ENCODE measurements around the gene ADAMTS16.

DNA sequence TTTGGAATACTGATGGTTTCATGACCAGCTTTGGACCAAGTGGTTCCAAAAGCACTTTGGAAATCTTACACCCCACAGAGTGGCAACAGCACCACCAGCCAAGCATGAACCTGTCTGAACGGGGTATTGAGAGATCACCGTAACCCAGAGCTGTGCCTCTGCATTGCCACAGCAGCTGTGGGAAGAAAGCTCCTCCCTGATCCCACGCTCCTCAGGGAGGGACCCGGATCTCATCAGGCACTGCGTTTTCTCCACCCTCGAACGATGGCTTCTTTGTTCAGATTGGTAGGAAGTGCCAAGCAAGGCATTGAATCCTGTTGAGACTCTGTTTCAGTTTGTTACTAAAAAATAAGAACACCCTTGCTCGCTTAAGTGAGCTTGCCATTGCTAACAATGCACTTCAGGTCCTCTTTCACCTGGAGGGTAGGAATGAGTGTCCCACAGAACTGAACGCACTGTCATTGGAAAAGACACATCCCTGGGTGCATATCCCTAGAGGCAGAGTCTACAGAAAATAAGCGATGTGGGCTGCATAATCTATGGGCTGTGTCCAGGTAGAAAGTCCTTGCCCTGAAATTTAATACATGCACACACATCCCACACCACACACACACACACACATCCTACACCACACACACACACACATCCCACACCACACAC lies 164.4 kb downstream of the ADAMTS16 start:
- TF ChIP-seq POLR2AphosphoS5 (IDR thresholded peaks at IDR 0.05) (no peak), POLR2A (IDR thresholded peaks at IDR 0.05) (no peak)
- TF ChIP-seq, protein P1, sequence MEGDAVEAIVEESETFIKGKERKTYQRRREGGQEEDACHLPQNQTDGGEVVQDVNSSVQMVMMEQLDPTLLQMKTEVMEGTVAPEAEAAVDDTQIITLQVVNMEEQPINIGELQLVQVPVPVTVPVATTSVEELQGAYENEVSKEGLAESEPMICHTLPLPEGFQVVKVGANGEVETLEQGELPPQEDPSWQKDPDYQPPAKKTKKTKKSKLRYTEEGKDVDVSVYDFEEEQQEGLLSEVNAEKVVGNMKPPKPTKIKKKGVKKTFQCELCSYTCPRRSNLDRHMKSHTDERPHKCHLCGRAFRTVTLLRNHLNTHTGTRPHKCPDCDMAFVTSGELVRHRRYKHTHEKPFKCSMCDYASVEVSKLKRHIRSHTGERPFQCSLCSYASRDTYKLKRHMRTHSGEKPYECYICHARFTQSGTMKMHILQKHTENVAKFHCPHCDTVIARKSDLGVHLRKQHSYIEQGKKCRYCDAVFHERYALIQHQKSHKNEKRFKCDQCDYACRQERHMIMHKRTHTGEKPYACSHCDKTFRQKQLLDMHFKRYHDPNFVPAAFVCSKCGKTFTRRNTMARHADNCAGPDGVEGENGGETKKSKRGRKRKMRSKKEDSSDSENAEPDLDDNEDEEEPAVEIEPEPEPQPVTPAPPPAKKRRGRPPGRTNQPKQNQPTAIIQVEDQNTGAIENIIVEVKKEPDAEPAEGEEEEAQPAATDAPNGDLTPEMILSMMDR (IDR thresholded peaks at IDR 0.05 in 8 of 11, conservative IDR thresholded peaks at IDR 0.05 in 3 of 11): no peak
